ENCODE results near the gene CARS1.
A peak's percentile ranks its signal among the peaks of the same experiment; 100 is the strongest.

CARS1 gene

DNA sequence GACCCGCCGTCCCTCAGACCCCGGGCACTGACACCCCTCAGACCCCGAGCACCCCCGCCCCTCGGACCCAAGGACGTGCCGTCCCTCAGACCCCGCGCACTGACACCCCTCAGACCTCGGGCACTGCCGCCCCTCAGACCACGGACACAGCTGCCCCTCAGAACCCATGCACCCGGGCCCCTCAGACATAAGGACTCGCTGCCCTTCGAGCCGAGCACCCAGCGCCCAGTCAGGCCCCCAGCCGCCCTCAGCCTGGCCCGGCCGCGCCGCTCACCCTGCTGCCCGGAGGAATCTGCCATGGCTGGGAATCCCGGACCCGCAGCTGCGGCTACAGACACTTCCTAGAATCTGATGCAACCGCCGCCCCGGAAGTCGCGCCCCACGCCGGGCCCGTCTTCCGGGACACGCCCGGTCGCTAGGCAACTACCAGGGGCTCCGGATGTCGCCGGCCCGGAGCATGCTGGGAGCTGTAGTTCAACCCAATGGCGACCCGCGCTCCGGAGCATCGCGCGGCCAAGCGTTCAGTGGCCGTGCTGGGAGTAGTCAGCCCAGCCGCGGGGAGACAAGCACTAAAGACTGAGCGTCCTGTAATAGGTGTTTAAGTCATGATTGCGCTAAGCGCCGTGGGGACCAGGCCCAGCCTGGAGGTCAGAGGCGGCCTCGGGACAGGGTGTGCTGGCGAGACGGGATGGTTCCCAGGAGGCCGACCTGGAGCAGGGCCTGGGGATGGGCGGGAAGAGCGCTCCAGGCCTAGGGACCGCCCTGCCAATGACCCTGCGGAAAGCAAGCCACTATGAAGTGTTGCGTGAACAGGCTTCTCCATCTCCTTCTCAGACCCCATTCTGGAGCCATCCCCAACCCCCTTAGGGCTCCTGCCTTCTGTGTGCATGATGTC is at the start of gene CARS1:
TSS of gene CARS1 (minus strand) at position 355 of the 895 bp plus-strand sequence. CDS start at position 299, 56 bp downstream.
- peak; percentile 70 for DNase-seq

- no peak for DNase-seq
Observed at GRCh38 chr11:3105791-3106735, 48.8 kb upstream of the CARS1 start.

DNA sequence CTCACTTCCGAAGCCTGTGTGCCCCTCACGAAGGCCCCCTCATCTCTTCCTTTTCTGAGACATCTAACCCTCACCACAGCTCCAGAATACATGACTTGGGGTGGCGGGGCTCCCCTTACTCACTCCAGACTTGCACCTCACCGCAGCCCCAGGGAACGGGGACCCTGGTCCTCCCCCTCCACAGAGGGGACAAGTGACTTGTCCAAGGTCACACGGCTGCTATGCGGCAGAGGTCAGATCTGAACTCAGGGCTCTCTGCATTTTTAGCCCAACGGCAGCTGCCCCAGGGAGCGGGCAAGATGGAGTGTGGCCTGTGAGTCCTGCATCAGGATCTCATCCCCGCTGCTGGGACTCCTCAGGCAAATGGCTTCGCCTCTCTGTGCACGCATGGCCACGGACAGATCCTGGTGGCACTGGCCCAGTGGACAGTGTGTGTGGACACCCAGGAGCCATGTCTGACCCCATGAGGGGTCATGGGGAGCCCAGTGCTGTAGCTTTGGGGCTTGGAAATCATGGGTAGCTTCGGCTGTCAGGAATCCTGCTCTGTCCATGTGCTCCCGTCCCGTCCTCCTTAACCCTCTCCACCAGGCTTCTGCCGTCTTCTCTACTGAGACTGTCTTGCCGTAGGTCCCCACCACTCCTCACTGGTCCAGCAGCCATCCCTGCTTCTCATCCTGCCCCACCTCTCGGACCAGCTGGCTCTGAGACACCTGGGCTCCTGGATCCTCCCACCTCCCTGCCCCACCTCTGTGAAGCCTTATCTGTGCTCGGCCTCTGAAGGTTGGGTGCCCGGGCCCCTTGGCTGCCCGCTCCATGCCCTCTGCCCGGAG is 48.0 kb upstream of the CARS1 start:
- no peak for DNase-seq

- no peak for DNase-seq
Observed at GRCh38 chr11:3104051-3104714, 47.0 kb upstream of the CARS1 start.

GRCh38 chr11:3103076-3103475 is 45.9 kb upstream of the CARS1 start:
- DNase-seq, result no peak

- DNase-seq, result no peak
Observed at GRCh38 chr11:3102641-3102921, 45.4 kb upstream of the CARS1 start.

DNA sequence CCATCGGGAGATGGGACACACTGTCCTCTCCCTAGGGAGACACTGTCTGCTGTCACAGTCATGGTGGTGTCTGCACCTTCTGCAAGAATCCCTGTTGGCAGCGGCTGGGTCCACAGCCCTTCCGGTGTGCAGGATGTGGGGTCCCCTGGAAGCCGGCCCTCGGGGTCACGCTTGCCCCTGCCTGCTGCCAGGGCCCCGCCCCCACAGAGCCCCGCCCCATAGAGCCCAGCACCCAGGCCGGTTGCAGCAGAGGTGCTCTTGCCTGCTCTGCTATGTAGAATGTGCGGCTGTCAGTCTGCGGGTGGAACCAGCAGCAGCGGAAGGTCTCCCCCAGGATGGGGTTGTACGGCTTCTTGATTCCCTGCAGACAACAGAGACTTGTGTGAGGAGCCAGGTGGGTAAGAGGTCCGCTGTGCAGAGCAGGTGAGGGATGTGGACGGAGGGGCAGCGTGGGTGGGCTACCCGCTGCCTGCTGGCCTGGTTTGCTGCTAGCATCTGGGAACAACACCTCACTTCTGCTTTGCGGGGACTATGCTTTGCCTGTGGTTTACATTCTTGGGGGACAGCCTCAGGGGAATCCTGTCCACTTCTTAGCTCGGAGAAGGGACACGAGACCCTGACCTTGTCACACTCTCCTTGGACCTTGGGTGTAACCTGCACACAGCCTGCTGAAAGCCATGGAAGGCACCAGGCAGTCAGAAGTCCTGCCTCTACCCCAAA is 44.9 kb upstream of the CARS1 start:
- DNase-seq, result no peak

DNA sequence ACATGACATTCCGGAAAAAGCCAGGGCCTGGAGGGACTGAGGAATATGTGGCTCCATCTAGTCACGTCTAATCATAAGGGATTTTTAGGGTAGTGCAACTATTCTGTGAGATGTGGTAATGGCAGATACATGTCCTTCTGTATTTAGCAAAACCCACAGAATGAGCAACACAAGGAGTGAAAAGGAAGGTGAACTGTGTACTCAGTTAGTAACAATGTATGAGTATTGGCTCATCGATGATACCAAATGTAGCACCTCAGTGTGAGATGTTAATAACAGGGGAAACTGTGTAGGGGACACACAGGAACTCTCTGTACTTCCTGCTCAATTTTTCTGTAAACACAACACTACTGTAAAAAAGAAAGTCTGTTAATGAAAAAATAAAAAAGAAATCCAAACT is 42.0 kb upstream of the CARS1 start:
- DNase-seq, result no peak

DNA sequence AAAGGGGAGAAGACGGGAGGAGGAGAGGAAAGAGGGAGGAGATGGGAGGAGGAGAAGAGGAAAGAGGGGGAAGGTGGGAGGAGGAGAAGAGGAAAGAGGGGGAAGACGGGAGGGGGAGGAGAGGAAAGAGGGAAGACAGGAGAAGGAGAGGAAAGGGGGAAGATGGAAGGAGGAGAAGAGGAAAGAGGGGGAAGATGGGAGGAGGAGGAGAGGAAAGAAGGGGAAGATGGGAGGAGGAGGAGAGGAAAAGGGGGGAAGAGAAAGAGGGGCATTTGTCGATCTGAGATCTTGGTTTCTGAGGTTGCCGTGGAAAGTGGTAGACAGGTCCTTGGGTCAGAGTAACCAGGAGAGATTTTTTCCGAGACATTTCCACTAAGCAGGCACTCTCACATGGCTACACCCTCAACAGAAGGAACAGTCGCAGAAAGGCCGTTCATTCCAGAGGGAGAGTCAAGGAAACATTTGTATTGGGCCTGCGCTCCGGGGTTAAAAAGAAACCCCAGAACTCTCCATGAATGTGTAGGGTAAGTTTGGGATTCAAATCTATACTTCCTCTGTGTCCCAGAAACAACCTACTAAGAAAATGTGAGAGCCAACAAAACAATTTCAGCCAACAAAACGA is 39.8 kb upstream of the CARS1 start:
- no peak for DNase-seq

- no peak for DNase-seq
Observed at GRCh38 chr11:3095712-3096361, 38.6 kb upstream of the CARS1 start.

DNA sequence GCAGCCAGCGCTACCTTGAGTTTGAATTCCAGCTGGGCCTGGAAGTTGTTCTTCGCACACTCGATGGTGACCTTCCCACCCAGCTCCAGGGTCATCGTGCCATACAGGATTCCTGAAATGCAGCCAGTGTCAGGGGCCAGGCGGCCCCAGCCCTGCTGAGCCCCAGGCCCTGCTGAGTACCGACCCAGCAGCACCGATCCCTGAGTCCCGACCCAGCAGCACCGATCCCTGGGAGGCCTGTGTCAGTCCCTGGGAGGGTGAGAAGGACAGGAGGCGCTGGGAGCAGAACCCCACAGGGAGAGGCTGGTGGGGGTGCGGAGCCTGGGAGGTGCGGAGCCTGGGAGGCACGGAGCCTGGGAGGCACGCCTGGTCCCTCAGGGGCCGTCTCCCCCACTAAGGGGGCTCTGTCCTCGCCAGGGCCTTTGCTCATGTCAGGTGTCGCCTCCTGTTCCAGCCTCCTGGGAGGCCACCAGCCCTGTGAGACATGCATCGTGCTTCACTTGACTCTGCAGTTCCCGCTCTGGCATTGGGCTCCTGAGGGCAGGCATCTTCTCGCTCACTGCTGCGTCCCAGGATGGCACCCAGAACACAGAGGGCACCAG is 37.1 kb upstream of the CARS1 start:
- no peak for DNase-seq

DNA sequence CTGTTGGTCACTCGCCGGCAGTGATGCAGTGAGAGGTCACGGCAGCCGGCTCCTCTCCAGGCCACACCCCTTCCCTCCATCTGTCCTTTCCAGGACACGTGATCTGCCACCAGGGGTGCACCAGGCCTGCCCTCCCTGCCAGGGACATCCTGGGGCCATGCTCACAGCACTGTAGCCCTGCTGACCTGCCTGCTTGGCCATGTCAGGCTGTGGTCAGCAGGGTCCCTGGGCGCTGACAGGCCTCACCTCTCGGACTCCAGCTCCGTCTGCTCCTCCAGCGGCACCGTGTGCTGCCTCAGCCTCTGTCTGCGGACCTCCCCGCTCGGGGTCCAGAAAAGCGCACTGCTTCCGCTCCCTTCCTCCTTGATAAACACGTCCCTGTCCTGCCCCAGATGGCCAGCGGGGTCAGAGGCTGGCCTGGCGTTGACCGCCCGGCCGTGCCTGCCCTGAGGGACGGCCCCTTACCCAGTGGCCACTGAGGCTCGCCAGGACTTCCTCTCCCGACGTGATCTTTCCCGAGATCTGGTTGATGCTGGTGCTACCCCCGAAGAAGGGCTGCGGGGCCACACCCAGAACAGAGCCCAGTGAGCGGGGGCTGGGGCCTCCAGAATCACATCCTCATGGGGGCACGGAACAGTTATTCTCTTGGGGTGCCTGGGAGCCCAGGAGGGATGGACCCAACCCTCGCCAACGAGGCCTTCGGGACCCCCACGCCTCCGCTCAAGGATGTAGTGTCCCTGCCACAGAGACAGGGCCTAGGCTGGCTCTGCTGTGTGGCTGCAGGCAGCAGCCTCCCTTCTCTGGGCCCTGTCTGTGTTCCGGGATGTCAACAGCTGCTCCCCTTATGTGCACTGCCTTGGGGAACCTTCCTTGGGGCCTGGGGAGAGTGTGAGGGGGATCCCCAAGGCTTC is 36.3 kb upstream of the CARS1 start:
- no peak for DNase-seq

- no peak for DNase-seq
Observed at GRCh38 chr11:3092603-3093141, 35.4 kb upstream of the CARS1 start.

- DNase-seq, result no peak
Observed at GRCh38 chr11:3091846-3092602, 34.8 kb upstream of the CARS1 start.

DNA sequence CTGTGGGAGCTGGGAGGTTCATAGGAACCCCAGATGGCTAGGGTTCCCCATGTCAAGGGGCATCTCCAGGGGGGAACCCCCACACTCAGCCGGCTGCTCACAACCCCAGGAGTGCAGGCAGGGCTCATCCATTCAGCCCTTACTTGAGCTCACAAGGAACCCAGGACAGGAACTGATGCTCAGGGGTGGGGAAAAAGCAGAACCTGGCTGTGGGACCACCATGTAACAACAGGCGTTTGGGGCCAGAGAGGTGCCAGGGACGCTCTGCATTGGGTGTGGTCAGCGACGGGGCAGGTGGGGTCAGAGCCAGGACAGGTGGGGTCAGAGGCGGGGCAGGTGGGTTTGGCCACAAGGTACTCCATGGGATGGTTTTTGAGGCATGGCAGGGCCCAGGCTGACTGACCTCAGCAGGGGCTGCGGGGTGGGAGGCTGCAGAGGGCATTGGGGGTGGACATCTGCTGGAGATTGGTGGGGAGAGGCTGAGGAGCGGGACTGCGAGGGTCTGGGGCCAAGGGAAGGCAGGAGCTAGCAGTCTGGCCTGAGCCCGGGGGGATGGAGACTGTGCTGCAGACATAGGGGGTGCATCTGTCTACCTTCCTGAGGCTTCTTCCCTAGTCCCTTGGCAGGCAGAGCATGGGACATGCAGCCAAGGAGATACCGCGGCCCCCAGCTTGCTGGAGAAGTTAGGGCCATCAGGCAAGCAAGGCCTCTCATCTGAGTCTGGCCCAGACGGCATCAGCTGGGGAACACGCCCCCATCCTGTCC is 34.0 kb upstream of the CARS1 start:
- DNase-seq, result no peak

DNA sequence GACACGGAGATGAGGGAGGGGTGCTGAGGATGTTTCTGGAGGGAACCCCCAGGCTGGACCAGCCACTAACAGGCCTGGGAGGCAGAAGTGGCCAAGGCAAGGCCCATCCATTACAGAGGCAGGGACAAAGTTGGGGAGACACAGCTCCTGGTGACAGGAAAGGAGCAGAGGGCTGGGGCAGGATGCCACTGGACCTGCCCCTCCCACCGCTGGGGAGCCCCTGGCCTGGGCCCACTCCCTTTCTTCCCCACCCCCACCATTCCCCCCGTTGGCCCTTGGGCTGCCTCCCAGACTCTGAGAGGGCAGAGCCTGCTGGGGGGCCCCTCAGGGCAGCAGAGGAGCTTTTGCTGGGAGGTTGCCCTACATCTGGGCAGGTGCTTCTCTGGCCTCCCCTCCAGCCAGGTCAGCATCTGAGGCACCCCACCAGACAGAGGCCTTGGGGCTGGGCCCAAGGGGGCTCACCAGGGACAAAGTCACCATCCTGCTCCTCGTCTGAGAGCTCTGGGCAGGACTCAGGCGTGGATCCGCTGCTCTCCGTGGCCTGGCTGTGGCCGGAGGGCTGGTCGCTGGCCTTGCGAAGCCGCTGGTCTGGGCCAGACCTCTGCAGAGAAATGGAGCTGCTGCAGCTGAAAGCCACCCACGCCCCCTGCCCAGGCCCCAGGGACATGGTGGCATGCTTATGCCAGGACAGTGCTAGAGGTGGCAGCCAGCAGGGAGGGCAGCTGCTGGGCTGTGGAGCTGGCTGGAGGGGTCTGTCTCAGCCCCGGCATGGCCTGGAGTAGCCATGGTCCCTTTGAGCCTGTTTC is 33.1 kb upstream of the CARS1 start:
- no peak for DNase-seq
